ENCODE data around the gene HDAC9.

The HDAC9 gene

DNA sequence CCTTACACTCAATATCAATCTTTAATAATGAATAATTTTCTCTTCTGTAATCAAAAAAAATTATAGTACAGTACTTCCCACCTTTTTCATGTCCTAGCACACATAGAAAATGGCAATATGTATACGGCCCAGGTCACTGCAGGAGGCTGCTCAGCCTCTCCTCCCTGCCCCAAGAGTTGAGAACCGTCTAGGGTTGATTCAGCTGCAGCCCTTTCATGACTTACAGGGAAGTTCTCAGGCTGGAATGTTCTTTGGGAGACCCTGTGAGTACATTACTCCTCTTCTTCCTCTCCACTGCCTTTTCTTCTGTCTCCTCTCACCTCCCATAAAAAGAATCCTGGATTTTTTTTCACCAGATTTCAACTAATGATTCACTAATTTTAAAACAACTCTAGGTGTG, 180.0 kb downstream of the HDAC9 start (continued):
- TF ChIP-seq PRDM1 (tag by site-specific recombination; IDR thresholded peaks at IDR 0.05) (no peak), ZNF792 (tag by site-specific recombination; IDR thresholded peaks at IDR 0.05) (no peak), ZBTB7A (tag by site-specific recombination; IDR thresholded peaks at IDR 0.05; ENCODE audit: low read depth) (no peak), ZNF785 (tag by site-specific recombination; IDR thresholded peaks at IDR 0.05) (no peak), ZNF146 (tag by site-specific recombination; IDR thresholded peaks at IDR 0.05) (no peak), KLF9 (tag by site-specific recombination; IDR thresholded peaks at IDR 0.05; ENCODE audit: low read depth) (no peak), ZNF660 (tag by site-specific recombination; IDR thresholded peaks at IDR 0.05) (no peak)
- TF ChIP-seq, protein P1, sequence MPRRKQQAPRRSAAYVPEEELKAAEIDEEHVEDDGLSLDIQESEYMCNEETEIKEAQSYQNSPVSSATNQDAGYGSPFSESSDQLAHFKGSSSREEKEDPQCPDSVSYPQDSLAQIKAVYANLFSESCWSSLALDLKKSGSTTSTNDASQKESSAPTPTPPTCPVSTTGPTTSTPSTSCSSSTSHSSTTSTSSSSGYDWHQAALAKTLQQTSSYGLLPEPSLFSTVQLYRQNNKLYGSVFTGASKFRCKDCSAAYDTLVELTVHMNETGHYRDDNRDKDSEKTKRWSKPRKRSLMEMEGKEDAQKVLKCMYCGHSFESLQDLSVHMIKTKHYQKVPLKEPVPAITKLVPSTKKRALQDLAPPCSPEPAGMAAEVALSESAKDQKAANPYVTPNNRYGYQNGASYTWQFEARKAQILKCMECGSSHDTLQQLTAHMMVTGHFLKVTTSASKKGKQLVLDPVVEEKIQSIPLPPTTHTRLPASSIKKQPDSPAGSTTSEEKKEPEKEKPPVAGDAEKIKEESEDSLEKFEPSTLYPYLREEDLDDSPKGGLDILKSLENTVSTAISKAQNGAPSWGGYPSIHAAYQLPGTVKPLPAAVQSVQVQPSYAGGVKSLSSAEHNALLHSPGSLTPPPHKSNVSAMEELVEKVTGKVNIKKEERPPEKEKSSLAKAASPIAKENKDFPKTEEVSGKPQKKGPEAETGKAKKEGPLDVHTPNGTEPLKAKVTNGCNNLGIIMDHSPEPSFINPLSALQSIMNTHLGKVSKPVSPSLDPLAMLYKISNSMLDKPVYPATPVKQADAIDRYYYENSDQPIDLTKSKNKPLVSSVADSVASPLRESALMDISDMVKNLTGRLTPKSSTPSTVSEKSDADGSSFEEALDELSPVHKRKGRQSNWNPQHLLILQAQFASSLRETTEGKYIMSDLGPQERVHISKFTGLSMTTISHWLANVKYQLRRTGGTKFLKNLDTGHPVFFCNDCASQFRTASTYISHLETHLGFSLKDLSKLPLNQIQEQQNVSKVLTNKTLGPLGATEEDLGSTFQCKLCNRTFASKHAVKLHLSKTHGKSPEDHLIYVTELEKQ (tag by site-specific recombination; IDR thresholded peaks at IDR 0.05; ENCODE audit: borderline replicate concordance) = no peak

DNA sequence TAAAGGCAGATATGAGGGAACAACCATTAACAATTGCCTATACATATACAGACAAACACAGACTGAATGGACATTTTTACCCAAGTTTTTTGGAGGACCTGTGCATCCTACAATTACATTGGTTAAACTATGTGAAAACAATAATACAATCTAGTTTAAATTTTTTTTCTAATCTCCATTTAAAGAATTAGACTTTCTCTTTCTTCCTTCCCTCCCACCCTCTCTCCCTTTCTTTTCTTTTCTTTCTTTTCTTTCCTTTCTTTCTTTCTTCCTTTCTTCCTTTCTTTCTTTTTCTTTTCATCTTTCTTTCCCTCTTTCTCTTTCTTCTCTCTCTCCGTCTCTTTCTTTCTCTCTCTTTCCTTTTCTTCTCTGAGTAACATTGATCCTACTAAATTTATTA, 183.7 kb downstream of the HDAC9 start:
- H3K4me1 ChIP-seq (ENCODE audit: control insufficient read depth, insufficient read depth, low read length) = no peaks in the 10 kb centered on the region
- no peak overlapping the region for H3K27ac ChIP-seq (ENCODE audit: extremely low read depth, low read depth, low read length)
- no peak overlapping the region for H3K4me3 ChIP-seq (ENCODE audit: low read depth, low read length)
- peak; percentile 77 for TF ChIP-seq PRDM1 (tag by site-specific recombination; IDR thresholded peaks at IDR 0.05)
- no peak for TF ChIP-seq ZNF362 (tag by site-specific recombination; IDR thresholded peaks at IDR 0.05)
- ChIA-PET POLR2A (no interaction called here), CTCF (interaction anchor here (2.0 kb wide), 1 partner anchor 14 kb away, joined by 6 read pairs; no protein-coding TSS in a partner anchor)
- no peaks in the 10 kb centered on the region for H3K36me3 ChIP-seq (ENCODE audit: control insufficient read depth in 2 of 2, insufficient read depth in 1 of 2, low read length in 2 of 2)
- no peaks in the 10 kb centered on the region for H3K9me3 ChIP-seq (ENCODE audit: control insufficient read depth, insufficient read depth, low read depth, low read length)

- H3K9me3 ChIP-seq (ENCODE audit: control insufficient read depth, insufficient read depth, low read depth, low read length) = no peaks in the 10 kb centered on the region
- TF ChIP-seq ZNF202 (tag by site-specific recombination; IDR thresholded peaks at IDR 0.05; ENCODE audit: borderline replicate concordance) = no peak
- TF ChIP-seq, protein P2, sequence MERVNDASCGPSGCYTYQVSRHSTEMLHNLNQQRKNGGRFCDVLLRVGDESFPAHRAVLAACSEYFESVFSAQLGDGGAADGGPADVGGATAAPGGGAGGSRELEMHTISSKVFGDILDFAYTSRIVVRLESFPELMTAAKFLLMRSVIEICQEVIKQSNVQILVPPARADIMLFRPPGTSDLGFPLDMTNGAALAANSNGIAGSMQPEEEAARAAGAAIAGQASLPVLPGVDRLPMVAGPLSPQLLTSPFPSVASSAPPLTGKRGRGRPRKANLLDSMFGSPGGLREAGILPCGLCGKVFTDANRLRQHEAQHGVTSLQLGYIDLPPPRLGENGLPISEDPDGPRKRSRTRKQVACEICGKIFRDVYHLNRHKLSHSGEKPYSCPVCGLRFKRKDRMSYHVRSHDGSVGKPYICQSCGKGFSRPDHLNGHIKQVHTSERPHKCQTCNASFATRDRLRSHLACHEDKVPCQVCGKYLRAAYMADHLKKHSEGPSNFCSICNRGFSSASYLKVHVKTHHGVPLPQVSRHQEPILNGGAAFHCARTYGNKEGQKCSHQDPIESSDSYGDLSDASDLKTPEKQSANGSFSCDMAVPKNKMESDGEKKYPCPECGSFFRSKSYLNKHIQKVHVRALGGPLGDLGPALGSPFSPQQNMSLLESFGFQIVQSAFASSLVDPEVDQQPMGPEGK (tag by site-specific recombination; IDR thresholded peaks at IDR 0.05) = no peak
- TF ChIP-seq, protein P3, sequence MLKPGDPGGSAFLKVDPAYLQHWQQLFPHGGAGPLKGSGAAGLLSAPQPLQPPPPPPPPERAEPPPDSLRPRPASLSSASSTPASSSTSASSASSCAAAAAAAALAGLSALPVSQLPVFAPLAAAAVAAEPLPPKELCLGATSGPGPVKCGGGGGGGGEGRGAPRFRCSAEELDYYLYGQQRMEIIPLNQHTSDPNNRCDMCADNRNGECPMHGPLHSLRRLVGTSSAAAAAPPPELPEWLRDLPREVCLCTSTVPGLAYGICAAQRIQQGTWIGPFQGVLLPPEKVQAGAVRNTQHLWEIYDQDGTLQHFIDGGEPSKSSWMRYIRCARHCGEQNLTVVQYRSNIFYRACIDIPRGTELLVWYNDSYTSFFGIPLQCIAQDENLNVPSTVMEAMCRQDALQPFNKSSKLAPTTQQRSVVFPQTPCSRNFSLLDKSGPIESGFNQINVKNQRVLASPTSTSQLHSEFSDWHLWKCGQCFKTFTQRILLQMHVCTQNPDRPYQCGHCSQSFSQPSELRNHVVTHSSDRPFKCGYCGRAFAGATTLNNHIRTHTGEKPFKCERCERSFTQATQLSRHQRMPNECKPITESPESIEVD (tag by site-specific recombination; IDR thresholded peaks at IDR 0.05) = no peak
- no peak for TF ChIP-seq GLI4 (tag by site-specific recombination; IDR thresholded peaks at IDR 0.05)
- TF ChIP-seq KLF9 (tag by site-specific recombination; IDR thresholded peaks at IDR 0.05; ENCODE audit: low read depth) = no peak
- no peak for TF ChIP-seq ZBTB8A (tag by site-specific recombination; IDR thresholded peaks at IDR 0.05)
- TF ChIP-seq, protein P4, sequence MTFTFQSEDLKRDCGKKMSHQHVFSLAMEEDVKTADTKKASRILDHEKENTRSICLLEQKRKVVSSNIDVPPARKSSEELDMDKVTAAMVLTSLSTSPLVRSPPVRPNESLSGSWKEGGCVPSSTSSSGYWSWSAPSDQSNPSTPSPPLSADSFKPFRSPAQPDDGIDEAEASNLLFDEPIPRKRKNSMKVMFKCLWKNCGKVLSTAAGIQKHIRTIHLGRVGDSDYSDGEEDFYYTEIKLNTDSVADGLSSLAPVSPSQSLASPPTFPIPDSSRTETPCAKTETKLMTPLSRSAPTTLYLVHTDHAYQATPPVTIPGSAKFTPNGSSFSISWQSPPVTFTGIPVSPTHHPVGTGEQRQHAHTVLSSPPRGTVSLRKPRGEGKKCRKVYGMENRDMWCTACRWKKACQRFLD (tag by site-specific recombination; IDR thresholded peaks at IDR 0.05) = no peak
- TF ChIP-seq ATF2 (tag by site-specific recombination; IDR thresholded peaks at IDR 0.05; ENCODE audit: low read depth) = no peak
- no peak for TF ChIP-seq ZNF747 (tag by site-specific recombination; IDR thresholded peaks at IDR 0.05)
- ChIA-PET POLR2A (no interaction called here), CTCF (interaction anchor here (2.0 kb wide), 1 partner anchor 14 kb away, joined by 9 read pairs; no protein-coding TSS in a partner anchor)
- no peaks in the 10 kb centered on the region; the same call in 1 of the 2 replicates for H3K4me1 ChIP-seq (ENCODE audit: control insufficient read depth, insufficient read depth, low read length)
- H3K4me3 ChIP-seq (ENCODE audit: low read depth, low read length) = no peak overlapping the region
- H3K27ac ChIP-seq (ENCODE audit: extremely low read depth, low read depth, low read length) = no peak overlapping the region
- H3K36me3 ChIP-seq (ENCODE audit: control insufficient read depth in 2 of 2, insufficient read depth in 1 of 2, low read length in 2 of 2) = no peaks in the 10 kb centered on the region
These were observed 185.0 kb downstream of the HDAC9 start for GRCh38 chr7:18680576-18680975.
